Hippocampal formation (tissue), 2 donors: ENCODE data around the gene SDR39U1.
A peak's percentile ranks its signal among the peaks of the same experiment; 100 is the strongest.

Experiments
- DNase-seq, 2 donors: peaks; one replicate each; lab custom pipeline; 2025; lab: John Stamatoyannopoulos, UW

SDR39U1 gene

DNA sequence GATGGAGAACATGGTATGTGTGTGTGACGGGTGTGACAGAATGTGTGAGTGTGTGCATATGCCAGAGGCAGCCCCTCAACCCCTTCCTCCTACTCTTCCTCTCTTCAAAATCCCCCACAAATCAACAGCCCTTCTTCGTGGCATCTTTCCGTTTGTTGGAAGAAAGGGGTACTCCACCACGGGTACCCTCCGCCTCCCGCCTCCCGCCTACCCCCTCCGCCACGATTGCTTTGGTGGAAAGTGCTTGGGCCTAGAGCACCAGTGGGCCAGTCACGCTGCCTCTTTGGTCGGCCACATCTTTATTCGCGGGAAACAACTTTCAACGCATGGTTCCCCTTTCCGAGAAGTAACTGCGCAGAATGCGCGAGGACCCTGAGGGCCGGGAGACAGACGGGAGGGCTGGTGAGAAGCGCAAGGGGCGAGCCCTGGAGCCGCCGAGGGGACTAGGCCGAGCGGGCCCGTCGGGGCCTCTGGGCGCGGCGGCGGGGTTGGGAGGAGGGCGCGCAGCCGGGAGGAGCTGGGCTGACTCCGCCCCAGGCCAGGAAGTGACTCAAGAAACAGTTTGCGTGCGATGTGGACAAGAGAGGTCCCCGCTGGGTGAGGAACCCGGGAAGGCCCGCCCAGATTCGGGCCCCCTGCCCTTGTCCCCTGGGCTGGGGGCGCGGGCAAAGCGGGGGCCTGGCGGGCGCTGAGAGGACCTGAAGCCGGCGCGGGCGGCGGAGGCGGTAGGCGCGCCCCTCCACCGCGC lies 13.0 kb downstream of the SDR39U1 start, which contains the start of the genes CBLN3 and KHNYN:
TSS of gene CBLN3 (minus strand) at position 274 of the 748 bp plus-strand sequence. CDS start 614 bp downstream, outside the sequence.
TSS of gene KHNYN (plus strand) at position 560 of the 748 bp plus-strand sequence. CDS start 777 bp downstream, outside the sequence.
- peak; percentile 58 to 62 for DNase-seq

DNA sequence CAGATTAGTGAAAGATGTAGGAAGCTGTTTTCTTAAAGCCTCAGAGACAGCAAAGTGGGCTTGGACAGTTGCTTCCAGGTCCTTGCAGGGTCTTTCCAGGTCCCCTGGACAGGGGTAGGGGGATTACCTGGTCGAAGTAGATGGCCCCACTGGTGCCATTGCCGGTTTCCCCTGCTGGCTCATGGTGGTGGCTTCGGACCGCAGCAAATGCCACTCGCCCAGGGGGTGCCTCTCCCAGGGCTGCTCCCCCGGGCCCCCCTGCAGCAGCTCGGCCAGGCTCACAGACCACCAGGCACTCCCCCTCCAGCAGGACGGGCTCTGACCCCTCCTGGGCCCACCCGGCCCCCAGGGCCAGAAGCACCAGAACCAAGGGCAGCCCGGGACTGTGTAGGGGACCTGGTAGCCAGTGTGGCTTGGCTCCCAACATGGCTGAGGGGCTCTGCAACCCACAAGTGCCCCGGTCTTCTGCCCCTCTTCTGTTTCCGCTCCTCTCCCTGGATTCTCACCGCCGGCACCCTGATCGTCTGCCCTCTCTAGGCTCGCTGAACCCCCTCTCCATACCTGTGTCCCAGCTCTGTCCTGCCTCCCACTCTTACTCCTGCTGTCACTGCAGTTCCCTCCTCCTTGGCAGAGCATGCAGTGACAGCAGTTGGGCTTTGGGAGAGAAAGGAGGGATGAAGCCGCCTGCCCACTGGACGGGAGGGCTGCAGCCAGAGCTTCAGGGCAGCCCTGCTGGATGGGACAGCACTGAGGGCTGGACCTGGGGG lies 13.8 kb downstream of the SDR39U1 start:
- DNase-seq: no peak

DNA sequence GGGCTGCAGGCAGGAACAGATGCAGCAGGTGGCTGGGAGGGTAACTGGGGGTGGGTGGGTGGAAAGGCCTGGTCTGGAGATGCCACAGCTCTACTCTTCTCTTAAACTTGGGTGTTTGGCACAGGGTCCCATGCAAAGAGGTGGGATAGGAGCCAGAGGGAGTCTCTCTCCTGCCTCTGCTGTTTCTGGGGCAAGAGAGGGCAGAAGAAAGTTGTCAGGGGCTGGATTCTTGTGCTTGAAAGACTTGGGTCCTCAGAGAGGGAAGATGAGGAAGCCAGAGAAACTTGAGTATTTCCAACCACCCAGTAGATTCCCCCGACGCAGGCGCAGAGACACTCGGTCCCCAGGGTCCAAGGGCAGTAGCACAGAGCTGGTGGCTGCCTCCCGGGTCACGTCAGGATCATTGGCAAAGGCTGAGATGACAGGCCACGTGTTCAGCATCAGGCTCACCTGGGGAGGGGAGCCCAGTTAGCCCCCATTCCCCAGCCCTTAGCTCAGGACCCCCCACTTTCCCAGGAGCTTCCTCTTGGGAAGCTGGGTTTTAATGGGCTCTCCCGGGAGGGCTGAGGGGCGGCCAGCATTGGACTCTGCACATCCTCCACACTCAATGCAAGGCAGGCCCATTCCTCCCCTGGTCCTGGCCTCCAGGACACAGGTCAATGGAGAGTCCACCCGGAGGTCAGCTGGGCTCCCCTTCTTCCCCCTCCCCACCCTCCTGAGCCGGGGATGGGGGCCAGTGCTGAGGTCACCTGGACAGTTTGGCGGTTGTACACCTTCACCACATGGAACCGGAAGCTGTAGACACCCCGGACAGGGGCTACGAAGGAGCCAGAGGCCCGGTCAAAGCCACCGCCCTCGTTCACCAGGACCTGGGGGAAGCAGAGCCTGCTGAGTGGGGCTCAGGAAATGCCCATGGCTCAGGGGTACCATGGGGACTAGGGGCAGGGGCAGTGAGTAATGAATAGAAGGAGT lies 14.8 kb downstream of the SDR39U1 start:
- DNase-seq: no peak

DNA sequence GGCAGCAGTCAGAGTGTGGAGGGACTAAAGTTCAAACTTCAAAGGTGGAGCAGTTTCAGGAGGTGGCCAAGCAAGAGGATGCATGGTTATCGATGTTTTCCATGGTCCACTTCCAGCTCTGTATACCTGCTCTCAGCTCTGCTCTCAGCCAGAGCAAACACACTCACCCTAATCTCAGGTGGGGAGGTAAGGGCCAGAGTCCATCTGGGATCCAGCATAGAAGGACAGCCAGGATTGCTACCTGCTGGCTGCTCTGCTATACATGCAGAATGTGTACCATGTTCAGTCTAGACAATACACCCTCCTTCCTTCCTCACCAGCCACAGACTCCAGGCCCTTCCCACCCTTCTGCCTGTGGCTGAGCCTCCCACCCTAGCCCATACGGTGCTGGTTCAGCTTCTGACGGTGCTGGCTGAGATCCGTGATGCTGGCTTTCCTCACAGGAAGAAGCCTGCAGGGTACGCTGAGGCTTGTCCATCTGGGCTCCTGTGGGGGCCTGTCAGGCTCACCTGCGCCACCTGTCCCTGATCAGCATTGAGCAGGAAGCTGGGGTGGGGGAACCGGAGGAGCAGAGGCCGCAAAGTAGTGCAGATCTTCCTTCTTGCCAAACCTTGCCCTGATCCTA lies 15.6 kb downstream of the SDR39U1 start:
- no peak for DNase-seq

DNA sequence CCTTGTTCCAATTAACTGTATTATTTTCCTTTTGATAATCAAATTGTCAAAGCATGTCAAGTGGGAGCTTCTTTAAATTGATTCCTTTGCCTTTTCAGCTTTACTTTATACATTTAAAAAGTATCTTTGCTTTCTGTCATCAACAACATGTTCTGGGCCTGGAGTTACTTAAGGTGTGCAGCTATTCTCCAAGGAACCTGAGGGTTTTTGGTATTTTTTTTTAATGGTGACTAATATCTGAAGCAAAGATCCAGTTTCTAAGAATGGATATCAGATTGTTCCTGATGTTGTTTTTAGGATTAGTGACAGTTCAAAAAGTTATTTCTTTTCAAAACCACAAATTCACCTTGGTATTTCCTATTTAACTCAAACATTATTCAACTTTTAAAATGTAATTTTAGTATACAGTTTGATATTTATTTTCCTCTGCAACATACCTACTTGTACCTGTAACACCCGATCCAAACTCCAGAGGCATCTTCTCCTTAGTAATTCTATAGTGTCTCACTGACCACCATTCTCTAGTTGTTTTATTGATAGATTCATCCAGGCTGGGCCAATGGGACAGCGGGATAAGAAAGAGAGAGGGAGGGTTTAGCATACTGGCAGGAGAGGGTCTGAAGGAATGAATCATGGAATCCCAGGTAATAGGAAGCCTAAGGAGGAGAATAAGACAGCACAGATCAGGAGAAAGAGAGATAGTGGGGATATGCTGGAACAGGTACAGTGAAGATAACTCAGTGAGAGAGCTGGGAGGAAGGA lies 16.2 kb downstream of the SDR39U1 start:
- no peak for DNase-seq

DNA sequence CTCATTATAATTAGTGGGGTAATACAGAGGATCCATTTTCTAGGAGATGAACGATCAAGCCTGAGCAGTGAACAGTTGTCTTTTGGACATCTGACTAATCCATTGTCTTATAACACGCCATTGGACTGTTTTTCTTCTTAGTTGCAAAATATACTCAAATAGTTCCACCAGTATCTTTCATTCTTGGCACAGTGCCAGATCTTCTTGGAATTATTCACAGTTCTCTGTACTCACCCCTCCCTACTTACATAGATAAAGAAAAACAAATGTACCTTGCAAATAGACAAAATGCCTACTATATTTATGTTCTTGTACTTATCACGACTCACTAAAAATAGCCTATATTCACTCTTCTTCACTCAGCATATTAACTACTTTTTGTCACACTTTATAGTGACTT lies 16.9 kb downstream of the SDR39U1 start:
- DNase-seq: no peak

DNA sequence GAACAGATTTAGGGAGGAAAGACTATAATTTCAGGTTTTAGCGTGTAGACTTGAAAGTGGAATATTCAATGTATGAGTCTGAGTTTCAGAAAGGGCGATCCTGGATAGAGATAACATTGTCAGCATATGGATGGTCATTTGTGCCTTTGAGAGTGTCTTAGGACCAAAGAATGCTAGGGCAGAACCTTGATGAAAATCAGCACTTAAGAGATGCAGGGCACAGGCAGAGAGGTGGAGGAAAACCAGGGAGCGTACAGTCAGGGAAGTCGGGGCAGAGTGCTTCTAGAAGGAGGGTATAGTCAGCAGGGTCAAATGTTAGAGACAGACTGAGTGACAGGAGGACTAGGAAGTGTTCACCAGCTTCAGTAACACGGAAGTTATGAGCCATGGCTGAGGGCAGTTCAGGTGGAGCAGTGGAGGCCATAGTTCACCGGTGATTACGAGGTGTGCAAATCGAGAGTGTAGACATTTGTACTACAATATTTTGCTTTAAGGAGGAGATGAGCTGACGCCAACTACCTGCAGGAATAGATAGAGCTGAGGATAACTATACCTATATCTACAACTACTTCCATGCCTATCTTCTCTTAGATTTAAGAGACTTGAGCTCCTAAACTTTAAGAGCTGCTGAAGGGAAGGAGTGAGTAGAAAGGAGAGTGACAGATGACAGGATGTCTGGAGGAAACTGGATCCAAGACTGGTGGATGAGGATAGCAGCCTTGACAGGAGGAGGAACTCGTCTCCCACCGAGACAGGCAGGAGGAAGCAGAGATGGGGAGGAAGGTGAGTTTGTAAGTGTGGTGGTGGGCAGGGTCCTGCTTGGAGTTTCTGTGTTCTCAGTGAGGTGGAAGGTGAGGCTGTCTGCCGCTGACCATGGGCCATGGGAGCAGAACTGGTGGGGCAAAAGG lies 19.6 kb downstream of the SDR39U1 start:
- no peak for DNase-seq

DNA sequence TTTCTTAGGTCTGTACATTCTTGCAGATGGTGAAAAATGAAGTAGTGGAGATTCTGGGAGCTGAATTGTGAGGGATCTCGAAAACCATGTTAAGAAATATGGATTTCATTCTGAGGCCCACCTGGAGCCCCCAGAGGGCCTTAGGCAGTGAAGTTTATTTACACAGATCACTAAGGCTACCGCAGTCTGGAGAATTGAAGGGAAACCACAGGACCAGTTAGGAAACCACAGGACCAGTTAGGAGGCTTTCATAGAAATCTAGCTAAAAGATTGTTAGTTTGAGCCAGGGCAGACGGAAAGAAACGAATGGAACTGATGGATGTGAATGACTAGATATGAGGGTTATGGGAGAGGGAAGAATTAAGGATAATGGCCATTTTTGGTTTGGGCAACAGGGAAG lies 20.3 kb downstream of the SDR39U1 start:
- DNase-seq: no peak

DNA sequence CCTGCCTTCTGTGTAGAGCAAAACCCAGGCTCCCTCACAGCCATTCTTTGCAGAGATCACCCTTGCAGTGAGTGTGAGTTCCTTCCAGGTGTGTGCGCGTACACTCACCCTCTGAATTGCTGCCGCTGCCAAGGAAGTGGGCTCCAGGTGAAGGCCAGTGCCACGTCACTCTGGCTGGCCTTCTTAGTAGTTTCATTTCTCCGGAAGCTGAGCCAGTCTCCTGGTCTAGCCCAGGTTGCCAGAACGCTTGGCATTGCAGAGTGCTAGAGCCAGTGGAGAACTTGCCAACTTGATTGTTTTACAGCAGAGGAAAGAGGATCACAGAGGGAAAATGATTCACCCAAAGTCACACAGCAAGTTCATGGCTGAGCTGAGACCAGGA lies 24.1 kb downstream of the SDR39U1 start:
- no peak for DNase-seq

DNA sequence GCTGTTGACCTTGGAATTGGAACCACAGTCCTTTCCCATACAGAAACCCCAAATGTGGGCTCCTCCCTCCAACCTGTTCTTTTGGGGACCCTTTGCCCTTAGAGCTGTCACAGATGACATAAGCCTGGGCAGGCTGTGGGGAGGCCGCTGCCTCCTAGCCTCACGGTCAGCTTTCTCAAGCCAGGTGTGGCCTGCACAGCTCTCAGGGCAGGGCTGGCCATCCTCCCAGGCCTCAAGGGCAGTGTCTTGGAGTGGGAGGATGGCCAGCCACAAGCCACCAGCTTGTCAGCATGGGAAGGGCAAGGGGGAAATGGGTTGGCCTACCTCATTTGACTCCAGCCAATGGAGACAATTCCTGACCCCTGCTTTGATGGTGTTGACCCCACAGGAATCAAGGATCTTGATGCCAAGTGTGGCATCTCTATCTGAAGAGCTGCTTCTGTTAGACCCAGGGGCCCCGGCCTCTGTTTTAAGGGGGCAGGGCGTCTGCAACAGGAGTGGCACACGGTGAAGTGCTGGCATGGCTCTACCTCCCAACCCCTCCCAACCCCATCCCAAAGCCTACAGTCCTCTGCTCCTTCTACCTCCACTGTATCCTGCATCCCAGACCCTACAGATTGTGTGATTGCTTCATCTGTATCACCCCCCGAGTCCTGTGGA lies 24.6 kb downstream of the SDR39U1 start:
- DNase-seq: no peak

DNA sequence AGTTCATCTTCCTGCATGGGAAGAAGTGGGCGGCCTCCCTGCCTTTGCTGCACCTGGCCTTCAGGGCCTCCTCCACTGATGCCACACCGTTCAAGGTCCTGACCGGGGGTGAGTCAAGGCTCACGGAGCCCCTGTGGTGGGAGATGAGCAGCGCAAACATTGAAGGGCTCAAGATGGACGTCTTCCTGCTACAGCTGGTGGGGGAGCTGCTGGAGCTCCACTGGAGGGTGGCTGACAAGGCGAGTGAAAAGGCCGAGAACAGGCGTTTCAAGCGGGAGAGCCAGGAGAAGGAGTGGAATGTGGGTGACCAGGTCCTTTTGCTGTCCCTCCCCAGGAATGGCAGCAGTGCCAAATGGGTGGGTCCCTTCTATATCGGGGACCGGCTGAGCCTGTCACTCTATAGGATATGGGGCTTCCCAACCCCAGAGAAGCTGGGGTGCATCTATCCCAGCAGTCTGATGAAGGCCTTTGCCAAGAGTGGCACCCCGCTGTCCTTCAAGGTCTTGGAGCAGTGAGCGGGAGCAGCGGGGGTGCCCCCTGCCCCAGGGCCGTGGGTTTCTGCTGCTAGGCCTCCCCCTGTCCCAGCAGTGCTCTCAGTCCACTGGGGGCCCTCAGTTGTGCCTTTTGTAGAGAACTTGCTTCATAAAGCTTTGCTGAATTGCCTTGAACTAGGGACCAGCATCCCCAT lies 25.5 kb downstream of the SDR39U1 start:
- DNase-seq: no peak

DNA sequence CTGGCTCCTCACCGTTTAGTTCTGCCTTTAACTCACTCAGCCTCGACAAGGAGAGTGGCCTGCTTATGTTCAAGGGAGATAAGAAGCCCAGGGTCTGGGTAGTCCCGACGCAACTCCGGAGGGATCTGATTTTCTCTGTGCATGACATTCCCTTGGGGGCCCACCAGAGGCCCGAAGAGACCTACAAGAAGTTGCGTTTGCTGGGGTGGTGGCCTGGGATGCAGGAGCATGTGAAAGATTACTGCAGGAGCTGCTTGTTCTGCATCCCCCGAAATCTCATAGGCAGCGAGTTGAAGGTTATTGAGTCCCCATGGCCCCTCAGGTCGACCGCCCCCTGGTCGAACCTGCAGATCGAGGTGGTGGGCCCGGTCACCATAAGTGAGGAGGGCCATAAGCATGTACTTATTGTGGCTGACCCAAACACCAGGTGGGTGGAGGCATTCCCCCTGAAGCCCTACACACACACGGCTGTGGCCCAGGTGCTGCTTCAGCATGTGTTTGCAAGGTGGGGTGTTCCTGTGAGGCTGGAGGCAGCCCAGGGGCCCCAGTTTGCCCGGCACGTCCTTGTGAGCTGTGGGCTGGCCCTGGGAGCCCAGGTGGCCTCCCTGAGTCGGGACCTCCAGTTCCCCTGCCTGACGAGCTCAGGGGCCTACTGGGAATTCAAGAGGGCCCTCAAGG lies 26.2 kb downstream of the SDR39U1 start:
- DNase-seq: no peak

DNA sequence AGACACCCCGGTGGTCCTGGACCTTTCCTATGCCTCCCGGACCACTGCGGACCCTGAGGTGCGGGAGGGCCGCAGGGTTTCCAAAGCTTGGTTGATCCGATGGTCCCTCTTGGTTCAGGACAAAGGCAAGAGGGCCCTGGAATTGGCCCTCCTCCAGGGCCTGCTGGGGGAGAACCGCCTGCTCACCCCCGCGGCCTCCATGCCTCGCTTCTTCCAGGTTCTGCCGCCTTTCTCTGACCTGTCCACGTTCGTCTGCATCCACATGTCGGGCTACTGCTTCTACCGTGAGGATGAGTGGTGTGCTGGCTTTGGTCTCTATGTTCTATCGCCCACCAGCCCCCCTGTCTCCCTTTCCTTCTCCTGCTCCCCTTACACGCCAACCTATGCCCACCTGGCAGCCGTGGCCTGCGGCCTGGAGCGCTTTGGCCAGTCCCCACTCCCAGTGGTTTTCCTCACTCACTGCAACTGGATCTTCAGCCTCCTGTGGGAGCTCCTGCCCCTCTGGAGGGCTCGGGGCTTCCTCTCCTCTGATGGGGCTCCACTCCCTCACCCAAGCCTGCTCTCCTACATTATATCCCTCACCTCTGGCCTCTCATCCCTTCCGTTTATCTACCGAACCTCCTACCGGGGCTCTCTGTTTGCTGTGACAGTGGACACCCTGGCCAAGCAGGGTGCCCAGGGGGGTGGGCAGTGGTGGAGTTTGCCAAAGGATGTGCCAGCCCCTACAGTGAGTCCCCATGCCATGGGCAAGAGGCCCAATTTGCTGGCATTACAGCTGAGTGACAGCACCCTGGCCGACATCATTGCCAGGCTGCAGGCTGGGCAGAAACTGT lies 26.9 kb downstream of the SDR39U1 start:
- DNase-seq: no peak

DNA sequence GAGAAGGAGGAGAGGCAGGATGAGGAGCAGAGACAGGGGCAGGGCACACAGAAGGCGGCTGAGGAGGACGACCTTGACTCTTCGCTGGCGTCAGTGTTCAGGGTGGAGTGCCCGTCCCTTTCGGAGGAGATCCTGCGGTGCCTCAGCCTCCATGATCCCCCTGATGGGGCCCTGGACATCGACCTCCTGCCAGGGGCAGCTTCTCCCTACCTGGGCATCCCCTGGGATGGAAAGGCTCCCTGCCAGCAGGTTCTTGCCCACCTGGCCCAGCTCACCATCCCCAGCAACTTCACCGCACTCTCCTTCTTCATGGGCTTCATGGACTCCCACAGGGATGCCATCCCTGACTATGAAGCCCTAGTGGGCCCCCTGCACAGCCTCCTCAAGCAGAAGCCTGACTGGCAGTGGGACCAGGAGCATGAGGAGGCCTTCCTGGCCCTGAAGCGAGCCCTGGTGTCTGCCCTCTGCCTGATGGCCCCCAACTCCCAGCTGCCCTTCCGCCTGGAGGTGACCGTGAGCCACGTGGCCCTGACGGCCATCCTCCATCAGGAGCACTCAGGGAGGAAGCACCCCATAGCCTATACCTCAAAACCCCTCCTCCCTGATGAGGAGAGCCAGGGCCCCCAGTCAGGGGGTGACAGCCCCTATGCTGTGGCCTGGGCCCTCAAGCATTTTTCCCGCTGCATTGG lies 27.7 kb downstream of the SDR39U1 start:
- no peak for DNase-seq

DNA sequence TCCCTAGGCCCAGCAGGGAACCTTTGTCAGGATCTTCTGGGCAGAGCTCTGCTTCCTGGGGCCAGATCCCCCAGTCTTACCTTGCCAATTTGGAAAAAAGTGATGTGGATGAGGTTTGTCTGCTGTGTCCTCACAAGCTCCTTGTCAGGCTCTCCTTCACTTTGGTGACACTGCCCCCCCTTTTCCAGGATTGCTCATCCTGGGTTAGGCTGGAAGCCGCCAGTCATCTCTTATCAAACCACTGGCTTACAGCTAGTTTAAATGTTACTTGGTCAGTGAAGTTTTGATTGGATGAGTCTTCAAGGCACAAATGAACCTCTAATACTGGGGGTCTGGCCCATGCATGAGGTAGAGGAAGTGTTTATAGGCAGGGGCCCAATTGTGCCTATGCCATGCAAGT lies 28.5 kb downstream of the SDR39U1 start:
- no peak for DNase-seq
